HG02678 (cell line): ENCODE data around the gene AOC3.
"Not testable (repeated sequence)": the region's sequence is repeated elsewhere in the genome, so short reads cannot be mapped to it uniquely, and the experiment has no call there.

Experiments used
- ATAC-seq: cut with Tn5 transposase; IDR thresholded peaks from one replicate; pipeline ENCODE4 v1.9.1; 2021; ENCODE audit warnings: mild to moderate bottlenecking, moderate library complexity; ENCODE audit not compliant: unreplicated experiment

The AOC3 gene

GRCh38 chr17:42843358-42843934, 7.6 kb upstream of the AOC3 start:
- no peak for ATAC-seq

GRCh38 chr17:42844271-42844670, 6.7 kb upstream of the AOC3 start, which contains the start of gene AOC2:
AOC2 (plus strand) TSS chr17:42844580; CDS start chr17:42844627, 47 bp downstream.
- no peak for ATAC-seq

GRCh38 chr17:42844761-42845555, 6.0 kb upstream of the AOC3 start:
- ATAC-seq = no peak

- ATAC-seq = no peak
Measured at GRCh38 chr17:42845556-42845917, 5.5 kb upstream of the AOC3 start.

- no peak for ATAC-seq
Measured at GRCh38 chr17:42845918-42846593, 4.9 kb upstream of the AOC3 start.

- ATAC-seq = no peak
Measured at GRCh38 chr17:42846594-42847280, 4.3 kb upstream of the AOC3 start.

- ATAC-seq = no peak
Measured at GRCh38 chr17:42848093-42848492, 2.9 kb upstream of the AOC3 start.

GRCh38 chr17:42849031-42849430, 2.0 kb upstream of the AOC3 start:
- ATAC-seq = no peak

- no peak for ATAC-seq
Measured at GRCh38 chr17:42849451-42850181, 1.4 kb upstream of the AOC3 start.

- ATAC-seq = not testable (repeated sequence)
Measured at GRCh38 chr17:42851371-42852240, 607 bp downstream of the AOC3 start.

- ATAC-seq = no peak
Measured at GRCh38 chr17:42852351-42852750, 1.4 kb downstream of the AOC3 start.

- no peak for ATAC-seq
Measured at GRCh38 chr17:42853004-42853403, 2.0 kb downstream of the AOC3 start.

- no peak for ATAC-seq
Measured at GRCh38 chr17:42853597-42853967, 2.6 kb downstream of the AOC3 start.

GRCh38 chr17:42853968-42854790, 3.2 kb downstream of the AOC3 start:
- no peak for ATAC-seq

- ATAC-seq = no peak
Measured at GRCh38 chr17:42855048-42855596, 4.1 kb downstream of the AOC3 start.

- not testable (repeated sequence) for ATAC-seq
Measured at GRCh38 chr17:42856093-42856492, 5.1 kb downstream of the AOC3 start.

GRCh38 chr17:42856516-42856915, 5.5 kb downstream of the AOC3 start:
- ATAC-seq = not testable (repeated sequence)

GRCh38 chr17:42857389-42857788, 6.4 kb downstream of the AOC3 start:
- ATAC-seq = no peak

GRCh38 chr17:42865638-42866094, 14.7 kb downstream of the AOC3 start:
- ATAC-seq = no peak
